ENCODE measurements around the gene COL6A3.

- TF ChIP-seq REST (IDR thresholded peaks at IDR 0.05; ENCODE audit: low read depth) (no peak), EP300 (IDR thresholded peaks at IDR 0.05; ENCODE audit: borderline replicate concordance) (no peak), EGR1 (IDR thresholded peaks at IDR 0.05) (no peak), ZBTB7A (IDR thresholded peaks at IDR 0.05; ENCODE audit: low read depth) (no peak), TAF1 (IDR thresholded peaks at IDR 0.05; ENCODE audit: low read depth) (no peak), CEBPB (IDR thresholded peaks at IDR 0.05) (no peak), FOXM1 (IDR thresholded peaks at IDR 0.05; ENCODE audit: borderline replicate concordance, low read depth) (no peak), TEAD4 (IDR thresholded peaks at IDR 0.05) (no peak)
Observed at GRCh38 chr2:237400199-237400598, 13.8 kb downstream of the COL6A3 start.

All from Ishikawa (cell line).